HepG2 (cell line): Measurements from ENCODE around the gene TMEM79. TPM values are rescaled to one million over a fixed set of nuclear protein-coding genes. Genes with fewer than 3 reads are reported as not detected.

ENCODE experiments used
- AGO1 ChIP-seq: fragments of 200-400 bp; formaldehyde crosslinking; IDR thresholded peaks from 2 replicates; pipeline ENCODE4 v1.6.1; 2017; ENCODE audit warnings: mild to moderate bottlenecking, low read depth, low read length, moderate library complexity; ENCODE audit not compliant: poor library complexity, severe bottlenecking
- DR1 ChIP-seq: sonication (generic); formaldehyde crosslinking; IDR thresholded peaks from 2 replicates; pipeline ENCODE4 v1.8.0; 2021; ENCODE audit warnings: mild to moderate bottlenecking, missing genetic modification reagents, inconsistent platforms
- HIVEP1 ChIP-seq: sonication (generic); formaldehyde crosslinking; IDR thresholded peaks from 2 replicates; pipeline ENCODE4 v1.4.0; 2020; ENCODE audit warnings: mild to moderate bottlenecking, missing genetic modification reagents
- POLR2G ChIP-seq: fragments of 200-400 bp; formaldehyde crosslinking; IDR thresholded peaks from 2 replicates; pipeline ENCODE4 v1.6.1; 2018; ENCODE audit warnings: mild to moderate bottlenecking, low read depth, low read length, moderate library complexity
- RBFOX2 ChIP-seq: fragments of 200-400 bp; formaldehyde crosslinking; IDR thresholded peaks from 2 replicates; pipeline ENCODE4 v1.6.1; 2017; ENCODE audit warnings: low read depth, mild to moderate bottlenecking, low read length
- SOX5 ChIP-seq: IDR thresholded peaks from 2 replicates; pipeline ENCODE4 v1.6.1; 2016; ENCODE audit warnings: borderline replicate concordance
- TFDP1 ChIP-seq: IDR thresholded peaks from 2 replicates; pipeline ENCODE4 v1.6.1; 2016; ENCODE audit warnings: missing compliant biosample characterization, missing genetic modification reagents, borderline replicate concordance
- polyA plus RNA-seq, 8 experiments: library from polyadenylated mRNA; depleted of rRNA in 3 of 8; stranded (reverse) in 7 of 8; unstranded in 1 of 8; fragments of >200 nt; fragmentation: Illumina TruSeq in 4 of 8; extraction: Trizol in 4 of 8; gene quantifications; 2 replicates each; pipeline versions ENCODE4 v1.2.1 to v1.2.3, GENCODE V29; 2011 to 2016; ENCODE audit warnings: low read depth in 4 of 8, missing spikeins in 1 of 8, mixed read lengths in 1 of 8; ENCODE audit not compliant: insufficient read depth in 1 of 8
- total RNA-seq, 5 experiments: library from RNA; depleted of rRNA; stranded (reverse); fragments of >200 nt; fragmentation: Illumina TruSeq; extraction: Trizol; gene quantifications; 2 replicates each; pipeline ENCODE4 v1.2.3, GENCODE V29; 2016; ENCODE audit warnings: low read depth in 1 of 5
- TF ChIP-seq, protein P1 (sequence below): sonication (generic); formaldehyde crosslinking; IDR thresholded peaks from 2 replicates; pipeline ENCODE4 v1.8.0; 2022; ENCODE audit warnings: missing genetic modification reagents, mild to moderate bottlenecking, moderate library complexity, borderline replicate concordance
- TF ChIP-seq, protein P2 (sequence below): sonication (generic); formaldehyde crosslinking; IDR thresholded peaks from 2 replicates; pipeline ENCODE4 v1.4.0; 2020; ENCODE audit warnings: mild to moderate bottlenecking, missing genetic modification reagents
- TF ChIP-seq, protein P3 (sequence below): sonication (generic); formaldehyde crosslinking; IDR thresholded peaks from 2 replicates; pipeline ENCODE4 v1.5.0; 2020; ENCODE audit warnings: missing genetic modification reagents

TMEM79 gene
- total and polyA plus RNA-seq, 2 of the 13 experiments (the other 11 are each of a cell fraction or from before 2014, with no cell fraction given) = 1.2 to 1.9 TPM

DNA sequence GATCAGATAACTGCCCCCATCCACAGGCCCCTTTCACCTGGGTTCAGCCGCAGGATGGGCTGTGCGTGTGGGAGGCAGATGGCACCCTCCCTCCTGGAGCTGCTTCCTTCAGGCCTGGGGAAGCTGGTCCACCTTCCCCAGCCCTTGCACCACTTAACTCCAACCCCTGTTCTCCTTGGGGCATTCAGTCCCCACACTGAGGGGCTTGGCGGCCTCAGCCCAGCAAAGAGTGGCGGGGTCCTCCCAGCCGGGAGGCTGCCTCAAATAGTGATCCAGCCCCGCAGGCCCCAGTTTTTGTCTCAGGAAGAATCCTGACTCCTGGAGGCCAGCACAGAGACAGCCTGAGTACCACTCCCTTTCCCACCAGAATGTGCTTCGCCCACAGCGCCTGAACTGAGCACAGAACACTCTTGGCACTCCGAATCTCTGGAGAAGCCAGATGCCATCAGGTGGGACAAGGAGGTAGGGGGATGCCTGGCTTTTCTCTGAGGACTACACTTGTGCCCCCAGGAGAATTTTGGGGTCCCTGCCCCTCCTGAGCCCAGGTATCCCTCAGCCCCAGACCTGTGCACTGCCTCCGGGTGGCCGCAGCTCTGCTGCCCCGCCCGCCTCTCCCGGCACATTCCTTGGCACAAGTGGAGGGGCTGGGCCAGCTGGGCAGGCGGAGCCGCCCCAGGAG lies 37.2 kb upstream of the TMEM79 start (continued):
- TF ChIP-seq, protein P1, sequence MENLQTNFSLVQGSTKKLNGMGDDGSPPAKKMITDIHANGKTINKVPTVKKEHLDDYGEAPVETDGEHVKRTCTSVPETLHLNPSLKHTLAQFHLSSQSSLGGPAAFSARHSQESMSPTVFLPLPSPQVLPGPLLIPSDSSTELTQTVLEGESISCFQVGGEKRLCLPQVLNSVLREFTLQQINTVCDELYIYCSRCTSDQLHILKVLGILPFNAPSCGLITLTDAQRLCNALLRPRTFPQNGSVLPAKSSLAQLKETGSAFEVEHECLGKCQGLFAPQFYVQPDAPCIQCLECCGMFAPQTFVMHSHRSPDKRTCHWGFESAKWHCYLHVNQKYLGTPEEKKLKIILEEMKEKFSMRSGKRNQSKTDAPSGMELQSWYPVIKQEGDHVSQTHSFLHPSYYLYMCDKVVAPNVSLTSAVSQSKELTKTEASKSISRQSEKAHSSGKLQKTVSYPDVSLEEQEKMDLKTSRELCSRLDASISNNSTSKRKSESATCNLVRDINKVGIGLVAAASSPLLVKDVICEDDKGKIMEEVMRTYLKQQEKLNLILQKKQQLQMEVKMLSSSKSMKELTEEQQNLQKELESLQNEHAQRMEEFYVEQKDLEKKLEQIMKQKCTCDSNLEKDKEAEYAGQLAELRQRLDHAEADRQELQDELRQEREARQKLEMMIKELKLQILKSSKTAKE (CRISPR knock-in tag) = no peak
- TF ChIP-seq POLR2G (peak; percentile 40; the same call in 1 of the 2 replicates), RBFOX2 (no peak), HIVEP1 (no peak), DR1 (CRISPR knock-in tag) (no peak), AGO1 (peak; percentile 42), TFDP1 (CRISPR knock-in tag) (no peak), SOX5 (CRISPR knock-in tag) (no peak)
- TF ChIP-seq, protein P2, sequence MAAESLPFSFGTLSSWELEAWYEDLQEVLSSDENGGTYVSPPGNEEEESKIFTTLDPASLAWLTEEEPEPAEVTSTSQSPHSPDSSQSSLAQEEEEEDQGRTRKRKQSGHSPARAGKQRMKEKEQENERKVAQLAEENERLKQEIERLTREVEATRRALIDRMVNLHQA = no peak
- TF ChIP-seq, protein P3, sequence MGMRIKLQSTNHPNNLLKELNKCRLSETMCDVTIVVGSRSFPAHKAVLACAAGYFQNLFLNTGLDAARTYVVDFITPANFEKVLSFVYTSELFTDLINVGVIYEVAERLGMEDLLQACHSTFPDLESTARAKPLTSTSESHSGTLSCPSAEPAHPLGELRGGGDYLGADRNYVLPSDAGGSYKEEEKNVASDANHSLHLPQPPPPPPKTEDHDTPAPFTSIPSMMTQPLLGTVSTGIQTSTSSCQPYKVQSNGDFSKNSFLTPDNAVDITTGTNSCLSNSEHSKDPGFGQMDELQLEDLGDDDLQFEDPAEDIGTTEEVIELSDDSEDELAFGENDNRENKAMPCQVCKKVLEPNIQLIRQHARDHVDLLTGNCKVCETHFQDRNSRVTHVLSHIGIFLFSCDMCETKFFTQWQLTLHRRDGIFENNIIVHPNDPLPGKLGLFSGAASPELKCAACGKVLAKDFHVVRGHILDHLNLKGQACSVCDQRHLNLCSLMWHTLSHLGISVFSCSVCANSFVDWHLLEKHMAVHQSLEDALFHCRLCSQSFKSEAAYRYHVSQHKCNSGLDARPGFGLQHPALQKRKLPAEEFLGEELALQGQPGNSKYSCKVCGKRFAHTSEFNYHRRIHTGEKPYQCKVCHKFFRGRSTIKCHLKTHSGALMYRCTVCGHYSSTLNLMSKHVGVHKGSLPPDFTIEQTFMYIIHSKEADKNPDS (CRISPR knock-in tag) = no peak
- TF ChIP-seq, all 625 proteins: peak for 6
